ENCODE results near the gene AJM1. TPM values are rescaled to one million over a fixed set of nuclear protein-coding genes. Genes with fewer than 3 reads are reported as not detected.

AJM1 gene
- total RNA-seq, 2 experiments from 2014 or later, result 2.4 to 5.1 TPM

GRCh38 chr9:136820971-136821825 is 21.1 kb upstream of the AJM1 start:
- CTCF ChIA-PET (ENCODE audit: unreplicated experiment), result no interaction called here
- H2AFZ ChIP-seq (ENCODE audit: low read length), result no peak overlapping the region
- no peaks in the 10 kb centered on the region for H3K9me3 ChIP-seq (ENCODE audit: low read length)
- POLR2A ChIA-PET, result interaction anchor here (0.9 kb wide), 1 partner anchor 21 kb away, joined by 8 read pairs; no protein-coding TSS in a partner anchor
- BruUV-seq (replicated peaks), result no TSS peak
- H3K9me2 ChIP-seq (ENCODE audit: insufficient read depth, low read length), result no peaks in the 10 kb centered on the region
- peaks cover 8% of the 10 kb centered on the region; the same call in 1 of the 2 replicates for H3K79me2 ChIP-seq (ENCODE audit: insufficient read depth, low read depth, low read length)
- H3K27ac ChIP-seq (ENCODE audit: low read depth, low read length, poor library complexity, severe bottlenecking), result no peak overlapping the region
- DNase-seq (ENCODE audit: low spot score), result no peak
- no peaks in the 10 kb centered on the region for H3K4me1 ChIP-seq (ENCODE audit: insufficient read depth, low read length, poor library complexity, severe bottlenecking)
- H3K36me3 ChIP-seq (ENCODE audit: insufficient read depth, low read length), result peaks cover 54% of the 10 kb centered on the region
- H3K4me3 ChIP-seq (ENCODE audit: low read depth, low read length, poor library complexity, severe bottlenecking), result no peak overlapping the region
- no peak overlapping the region for H3K4me2 ChIP-seq (ENCODE audit: low read length)
- intact Hi-C loops (cut with micrococcal nuclease; ENCODE audit: unreplicated experiment), result no loop called here
- no peaks in the 10 kb centered on the region for H4K20me1 ChIP-seq (ENCODE audit: insufficient read depth, low read length)
- TF ChIP-seq CTCF (conservative IDR thresholded peaks at IDR 0.05; ENCODE audit: low read length) (no peak), EZH2phosphoT487 (IDR thresholded peaks at IDR 0.05; ENCODE audit: borderline replicate concordance, low read depth, low read length) (no peak)

GRCh38 chr9:136821826-136822544 is 20.3 kb upstream of the AJM1 start:
- Histone ChIP-seq H3K4me3 (ENCODE audit: low read depth, low read length, poor library complexity, severe bottlenecking) (no peak overlapping the region), H2AFZ (ENCODE audit: low read length) (no peak overlapping the region), H3K9me2 (ENCODE audit: insufficient read depth, low read length) (no peaks in the 10 kb centered on the region), H3K27ac (ENCODE audit: low read depth, low read length, poor library complexity, severe bottlenecking) (no peak overlapping the region), H3K4me1 (ENCODE audit: insufficient read depth, low read length, poor library complexity, severe bottlenecking) (no peaks in the 10 kb centered on the region), H4K20me1 (ENCODE audit: insufficient read depth, low read length) (no peaks in the 10 kb centered on the region), H3K4me2 (ENCODE audit: low read length) (no peak overlapping the region), H3K79me2 (ENCODE audit: insufficient read depth, low read depth, low read length) (peaks cover 2% of the 10 kb centered on the region; the same call in 1 of the 2 replicates), H3K9me3 (ENCODE audit: low read length) (no peaks in the 10 kb centered on the region), H3K36me3 (ENCODE audit: insufficient read depth, low read length) (peaks cover 56% of the 10 kb centered on the region)
- DNase-seq (ENCODE audit: low spot score), result no peak
- POLR2A ChIA-PET, result no interaction called here
- no TSS peak for BruUV-seq (replicated peaks)
- CTCF ChIA-PET (ENCODE audit: unreplicated experiment), result no interaction called here
- TF ChIP-seq EZH2phosphoT487 (IDR thresholded peaks at IDR 0.05; ENCODE audit: borderline replicate concordance, low read depth, low read length) (no peak), CTCF (conservative IDR thresholded peaks at IDR 0.05; ENCODE audit: low read length) (no peak)
- intact Hi-C loops (cut with micrococcal nuclease; ENCODE audit: unreplicated experiment), result no loop called here

Measured in OCI-LY7 (cell line).